ENCODE results near the gene ANKRD18A. TPM values are rescaled to one million over a fixed set of nuclear protein-coding genes. Genes with fewer than 3 reads are reported as not detected.
A peak's percentile ranks its signal among the peaks of the same experiment; 100 is the strongest.

Gene ANKRD18A
- total and polyA plus RNA-seq, 2 donors (not counting 1 experiment from before 2014, with no cell fraction given) = not detected

DNA sequence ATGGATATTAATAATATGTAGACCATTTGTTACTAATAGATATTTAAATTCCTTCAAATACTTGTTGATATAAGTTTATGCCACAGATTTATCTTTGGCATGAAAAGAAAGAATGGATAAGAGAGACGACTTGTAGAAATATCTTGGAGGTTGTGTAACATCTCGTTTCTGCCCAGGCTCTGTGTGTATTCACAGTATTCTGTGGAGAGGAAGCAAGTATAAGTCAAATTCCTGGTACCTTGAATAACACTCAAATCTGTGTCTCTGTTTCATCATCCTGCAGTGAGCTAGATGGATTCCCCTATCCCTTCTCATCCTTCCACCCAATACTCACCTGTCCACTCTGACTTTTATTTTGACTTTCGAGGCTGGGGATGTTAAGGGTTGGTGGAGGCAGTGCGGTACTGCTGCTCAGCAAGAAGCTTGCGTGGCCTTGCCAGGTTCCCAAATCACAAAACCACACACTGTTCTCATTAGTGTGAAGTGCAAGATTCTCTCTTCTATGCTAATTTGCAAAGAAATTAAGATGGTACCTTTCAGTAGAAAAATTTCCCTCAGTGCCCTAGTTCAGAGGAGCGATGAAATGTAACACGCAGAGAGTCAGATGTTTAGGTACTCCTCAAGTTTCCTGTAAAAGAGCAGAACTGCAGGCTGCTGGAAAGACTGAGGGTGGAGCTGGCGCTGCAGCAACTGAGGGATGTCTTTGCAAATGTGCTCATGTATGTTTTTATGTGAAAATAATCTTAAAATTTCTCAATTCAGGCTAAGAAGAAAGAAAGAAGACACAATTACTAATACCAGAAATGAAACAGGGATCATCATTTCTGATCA, 42.6 kb upstream of the ANKRD18A start:
- no peaks in the 10 kb centered on the region for H3K27me3 ChIP-seq (ENCODE audit: control insufficient read depth, insufficient read depth, low read length)
- no peaks in the 10 kb centered on the region for H3K36me3 ChIP-seq (ENCODE audit: control insufficient read depth, insufficient read depth, low read length)
- DNase-seq (ENCODE audit: low read depth in 2 of 2) = peak; percentile 12 to 46
- H2AFZ ChIP-seq (ENCODE audit: low read length) = no peak overlapping the region
- H3K27ac ChIP-seq (ENCODE audit: insufficient read depth, low read length) = no peak overlapping the region
- H3K9ac ChIP-seq (ENCODE audit: insufficient read depth, low read length) = no peak overlapping the region
- no peak for TF ChIP-seq EZH2 (IDR thresholded peaks at IDR 0.05; ENCODE audit: low read length, missing control alignments)
- TF ChIP-seq, protein P1, sequence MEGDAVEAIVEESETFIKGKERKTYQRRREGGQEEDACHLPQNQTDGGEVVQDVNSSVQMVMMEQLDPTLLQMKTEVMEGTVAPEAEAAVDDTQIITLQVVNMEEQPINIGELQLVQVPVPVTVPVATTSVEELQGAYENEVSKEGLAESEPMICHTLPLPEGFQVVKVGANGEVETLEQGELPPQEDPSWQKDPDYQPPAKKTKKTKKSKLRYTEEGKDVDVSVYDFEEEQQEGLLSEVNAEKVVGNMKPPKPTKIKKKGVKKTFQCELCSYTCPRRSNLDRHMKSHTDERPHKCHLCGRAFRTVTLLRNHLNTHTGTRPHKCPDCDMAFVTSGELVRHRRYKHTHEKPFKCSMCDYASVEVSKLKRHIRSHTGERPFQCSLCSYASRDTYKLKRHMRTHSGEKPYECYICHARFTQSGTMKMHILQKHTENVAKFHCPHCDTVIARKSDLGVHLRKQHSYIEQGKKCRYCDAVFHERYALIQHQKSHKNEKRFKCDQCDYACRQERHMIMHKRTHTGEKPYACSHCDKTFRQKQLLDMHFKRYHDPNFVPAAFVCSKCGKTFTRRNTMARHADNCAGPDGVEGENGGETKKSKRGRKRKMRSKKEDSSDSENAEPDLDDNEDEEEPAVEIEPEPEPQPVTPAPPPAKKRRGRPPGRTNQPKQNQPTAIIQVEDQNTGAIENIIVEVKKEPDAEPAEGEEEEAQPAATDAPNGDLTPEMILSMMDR (conservative IDR thresholded peaks at IDR 0.05 in 1 of 2, IDR thresholded peaks at IDR 0.05 in 1 of 2; ENCODE audit: low read depth in 1 of 2, low read length in 2 of 2) = peak in 1 of 2 donors; percentile 55
- H3K4me3 ChIP-seq (replicated peaks in 1 of 4; ENCODE audit: control extremely low read depth in 1 of 4, insufficient read depth in 1 of 4, low read depth in 3 of 4, low read length in 4 of 4) = no peak overlapping the region
- no peaks in the 10 kb centered on the region for H4K20me1 ChIP-seq (ENCODE audit: control insufficient read depth, extremely low read depth, insufficient read depth, low read length)
- no peak overlapping the region for H3K4me2 ChIP-seq (ENCODE audit: extremely low read depth, insufficient read depth, low read length)
- H3K79me2 ChIP-seq (ENCODE audit: control insufficient read depth, insufficient read depth, low read length) = no peaks in the 10 kb centered on the region
- no peaks in the 10 kb centered on the region for H3K4me1 ChIP-seq (ENCODE audit: control insufficient read depth, extremely low read depth, insufficient read depth, low read length)
- no peaks in the 10 kb centered on the region for H3K9me3 ChIP-seq (ENCODE audit: control insufficient read depth, insufficient read depth, low read depth, low read length)

DNA sequence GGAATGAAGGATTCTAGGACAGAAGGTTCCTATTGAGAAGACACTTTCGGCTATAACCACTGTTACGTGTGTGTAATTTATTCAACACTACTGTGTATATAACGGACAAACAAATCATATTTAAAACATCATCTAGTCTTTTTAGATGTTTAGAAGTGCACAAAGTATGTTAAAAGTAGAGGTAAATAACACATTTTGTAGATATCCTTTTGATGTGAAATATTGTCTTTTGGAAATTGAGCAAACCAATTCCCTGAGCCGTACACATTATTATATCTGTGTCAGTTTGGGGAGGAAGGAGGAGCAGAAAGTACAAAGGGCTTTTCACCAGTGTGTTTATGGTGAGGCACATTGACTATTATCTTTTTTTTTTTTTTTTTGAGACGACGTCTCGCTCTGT, 39.1 kb upstream of the ANKRD18A start:
- Histone ChIP-seq H3K4me2 (ENCODE audit: extremely low read depth, insufficient read depth, low read length) (no peak overlapping the region), H3K4me1 (ENCODE audit: control insufficient read depth, extremely low read depth, insufficient read depth, low read length) (no peaks in the 10 kb centered on the region), H3K9ac (ENCODE audit: insufficient read depth, low read length) (no peak overlapping the region), H3K79me2 (ENCODE audit: control insufficient read depth, insufficient read depth, low read length) (no peaks in the 10 kb centered on the region), H3K9me3 (ENCODE audit: control insufficient read depth, insufficient read depth, low read depth, low read length) (no peaks in the 10 kb centered on the region), H3K27ac (ENCODE audit: insufficient read depth, low read length) (no peak overlapping the region), H3K36me3 (ENCODE audit: control insufficient read depth, insufficient read depth, low read length) (no peaks in the 10 kb centered on the region), H2AFZ (ENCODE audit: low read length) (no peak overlapping the region), H3K27me3 (ENCODE audit: control insufficient read depth, insufficient read depth, low read length) (no peaks in the 10 kb centered on the region), H3K4me3 (replicated peaks in 1 of 4; ENCODE audit: control extremely low read depth in 1 of 4, insufficient read depth in 1 of 4, low read depth in 3 of 4, low read length in 4 of 4) (no peak overlapping the region), H4K20me1 (ENCODE audit: control insufficient read depth, extremely low read depth, insufficient read depth, low read length) (no peaks in the 10 kb centered on the region)
- no peak for DNase-seq (ENCODE audit: low read depth in 2 of 2)
- no peak for TF ChIP-seq EZH2 (IDR thresholded peaks at IDR 0.05; ENCODE audit: low read length, missing control alignments)
- TF ChIP-seq, protein P1 (conservative IDR thresholded peaks at IDR 0.05 in 1 of 2, IDR thresholded peaks at IDR 0.05 in 1 of 2; ENCODE audit: low read depth in 1 of 2, low read length in 2 of 2) = no peak

DNA sequence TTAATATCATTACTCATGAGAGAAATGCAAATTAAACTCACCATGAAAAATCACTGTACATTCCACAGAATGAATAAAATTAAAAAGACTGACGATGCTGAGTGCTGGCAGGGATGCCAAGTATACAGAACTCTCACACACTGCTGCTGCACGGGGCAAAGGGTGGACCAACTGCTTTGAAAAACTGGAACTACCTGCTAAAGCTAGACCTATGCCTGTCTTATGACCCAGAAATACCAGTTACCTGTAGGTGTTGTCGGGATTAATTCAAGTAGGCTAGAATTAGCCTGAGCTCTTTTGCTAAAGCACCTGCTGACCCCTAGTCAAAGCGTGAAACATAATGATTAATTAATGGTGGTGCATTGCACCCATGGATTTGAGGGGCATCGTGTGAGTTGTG, 36.5 kb upstream of the ANKRD18A start:
- Histone ChIP-seq H4K20me1 (ENCODE audit: control insufficient read depth, extremely low read depth, insufficient read depth, low read length) (no peaks in the 10 kb centered on the region), H3K9ac (ENCODE audit: insufficient read depth, low read length) (no peak overlapping the region), H3K36me3 (ENCODE audit: control insufficient read depth, insufficient read depth, low read length) (no peaks in the 10 kb centered on the region), H3K27ac (ENCODE audit: insufficient read depth, low read length) (no peak overlapping the region), H3K79me2 (ENCODE audit: control insufficient read depth, insufficient read depth, low read length) (no peaks in the 10 kb centered on the region), H3K4me3 (replicated peaks in 1 of 4; ENCODE audit: control extremely low read depth in 1 of 4, insufficient read depth in 1 of 4, low read depth in 3 of 4, low read length in 4 of 4) (no peak overlapping the region), H2AFZ (ENCODE audit: low read length) (no peak overlapping the region), H3K4me1 (ENCODE audit: control insufficient read depth, extremely low read depth, insufficient read depth, low read length) (no peaks in the 10 kb centered on the region), H3K4me2 (ENCODE audit: extremely low read depth, insufficient read depth, low read length) (no peak overlapping the region), H3K9me3 (ENCODE audit: control insufficient read depth, insufficient read depth, low read depth, low read length) (no peaks in the 10 kb centered on the region), H3K27me3 (ENCODE audit: control insufficient read depth, insufficient read depth, low read length) (no peaks in the 10 kb centered on the region)
- TF ChIP-seq, protein P1 (conservative IDR thresholded peaks at IDR 0.05 in 1 of 2, IDR thresholded peaks at IDR 0.05 in 1 of 2; ENCODE audit: low read depth in 1 of 2, low read length in 2 of 2) = no peak
- TF ChIP-seq EZH2 (IDR thresholded peaks at IDR 0.05; ENCODE audit: low read length, missing control alignments) = no peak
- no peak for DNase-seq (ENCODE audit: low read depth in 2 of 2)
